SK-N-SH (cell line): Measurements from ENCODE around the gene ABITRAM. TPM values are rescaled to one million over a fixed set of nuclear protein-coding genes. Genes with fewer than 3 reads are reported as not detected.

ENCODE experiments used
- CTCF ChIA-PET: fragments of 300-600, 350-600 bp; formaldehyde crosslinking; extraction: SDS; loops from one replicate; lab custom pipeline; 2021; lab: Yijun Ruan, JAX
- POLR2A ChIA-PET: fragments of 350-600 bp; sonication (Branson Sonifier 250); formaldehyde crosslinking; extraction: SDS; loops from one replicate; lab custom pipeline; 2020; ENCODE audit warnings: antibody characterized with exemption, inconsistent platforms; lab: Yijun Ruan, JAX
- DNase-seq: peaks from one replicate; pipeline ENCODE4 v3.0.0; 2012
- H2AFZ ChIP-seq: fragments of 200-600 bp; sonication (generic); 2 replicates; pipeline ENCODE4 v1.8.1; 2016; ENCODE audit warnings: antibody characterized with exemption, mild to moderate bottlenecking, low read depth
- H3F3A ChIP-seq: fragments of 200-600 bp; sonication (generic); replicated peaks from 2 replicates; pipeline ENCODE3; 2016; ENCODE audit warnings: antibody characterized with exemption, mild to moderate bottlenecking; ENCODE audit not compliant: insufficient read depth
- H3K27ac ChIP-seq, 2 experiments: fragments of 200-500 bp in 1 of 2; fragments of 200-600 bp in 1 of 2; sonication (Bioruptor generic) in 1 of 2; sonication (generic), shearing (Covaris generic) in 1 of 2; 2 replicates each; pipeline versions ENCODE4 v1.5.1 to v1.6.1; 2014 to 2016; ENCODE audit warnings: low read depth in 2 of 2, inconsistent platforms in 1 of 2, low read length in 1 of 2, mild to moderate bottlenecking in 1 of 2, mixed read lengths in 1 of 2
- H3K27me3 ChIP-seq: fragments of 200-600 bp; sonication (generic), shearing (Covaris generic); 2 replicates; pipeline ENCODE4 v1.6.1; 2016; ENCODE audit warnings: mixed run types; ENCODE audit not compliant: insufficient read depth
- H3K36me3 ChIP-seq, 2 experiments: fragments of 200-500 bp in 1 of 2; fragments of 200-600 bp in 1 of 2; sonication (Bioruptor generic) in 1 of 2; sonication (generic) in 1 of 2; replicated peaks in 1 of 2; 2 replicates each; pipeline versions ENCODE3 to v1.5.1; 2014 to 2016; ENCODE audit warnings: low read length in 1 of 2, mild to moderate bottlenecking in 1 of 2; ENCODE audit not compliant: insufficient read depth in 2 of 2, control insufficient read depth in 1 of 2
- H3K4me1 ChIP-seq, 2 experiments: fragments of 200-500 bp in 1 of 2; fragments of 200-600 bp in 1 of 2; sonication (Bioruptor generic) in 1 of 2; sonication (generic), shearing (Covaris generic) in 1 of 2; 2 replicates each; pipeline versions ENCODE4 v1.5.1 to v1.6.1; 2014 to 2016; ENCODE audit warnings: low read depth in 1 of 2, low read length in 1 of 2, mixed run types in 1 of 2; ENCODE audit not compliant: insufficient read depth in 2 of 2, control insufficient read depth in 1 of 2
- H3K4me2 ChIP-seq: fragments of 200-600 bp; sonication (generic), shearing (Covaris generic); 2 replicates; pipeline ENCODE4 v1.6.1; 2017; ENCODE audit warnings: mixed run types
- H3K4me3 ChIP-seq, 2 experiments: fragments of 200-500 bp in 1 of 2; fragments of 200-600 bp in 1 of 2; sonication (Bioruptor generic) in 1 of 2; sonication (generic), shearing (Covaris generic) in 1 of 2; 2 replicates each; pipeline versions ENCODE4 v1.5.1 to v1.8.1; 2014 to 2016; ENCODE audit warnings: low read depth in 2 of 2, inconsistent platforms in 1 of 2, low read length in 1 of 2, mild to moderate bottlenecking in 1 of 2, mixed read lengths in 1 of 2, moderate library complexity in 1 of 2
- H3K79me2 ChIP-seq: fragments of 200-600 bp; sonication (generic); 2 replicates; pipeline ENCODE4 v1.8.1; 2017; ENCODE audit warnings: mild to moderate bottlenecking; ENCODE audit not compliant: insufficient read depth
- H3K9ac ChIP-seq: fragments of 200-600 bp; sonication (generic); 2 replicates; pipeline ENCODE4 v1.6.1; 2017; ENCODE audit warnings: mixed run types
- H3K9me2 ChIP-seq: fragments of 200-600 bp; sonication (generic); 2 replicates; pipeline ENCODE4 v1.6.1; 2017; ENCODE audit warnings: mixed run types
- H3K9me3 ChIP-seq: fragments of 200-600 bp; sonication (generic); 2 replicates; pipeline ENCODE4 v1.6.1; 2017; ENCODE audit warnings: mixed run types, mild to moderate bottlenecking, moderate library complexity
- H4K20me1 ChIP-seq: fragments of 200-600 bp; sonication (generic); 2 replicates; pipeline ENCODE4 v1.6.1; 2017; ENCODE audit warnings: mild to moderate bottlenecking, mixed run types; ENCODE audit not compliant: insufficient read depth
- ELF1 ChIP-seq: IDR thresholded peaks from 2 replicates; pipeline ENCODE4 v1.4.0; 2012
- JUND ChIP-seq: IDR thresholded peaks from 2 replicates; pipeline ENCODE4 v1.4.0; 2012
- NFIC ChIP-seq: IDR thresholded peaks from 2 replicates; pipeline ENCODE4 v1.4.0; 2012; ENCODE audit warnings: borderline replicate concordance
- NRF1 ChIP-seq: IDR thresholded peaks from 2 replicates; pipeline ENCODE4 v1.6.1; 2012; ENCODE audit warnings: low read depth, mild to moderate bottlenecking, low read length
- RCOR1 ChIP-seq: fragments of 150-350 bp; IDR thresholded peaks from 2 replicates; pipeline ENCODE4 v1.6.1; 2017; ENCODE audit warnings: antibody characterized with exemption, low read length
- RFX5 ChIP-seq: IDR thresholded peaks from 2 replicates; pipeline ENCODE4 v1.6.1; 2012; ENCODE audit warnings: mild to moderate bottlenecking, improper control_type of control experiment, low read length
- RXRA ChIP-seq: IDR thresholded peaks from 2 replicates; pipeline ENCODE4 v1.4.0; 2012; ENCODE audit warnings: low read depth, mild to moderate bottlenecking, borderline replicate concordance
- SIN3A ChIP-seq: IDR thresholded peaks from 2 replicates; pipeline ENCODE4 v1.6.1; 2012; ENCODE audit warnings: low read depth, mild to moderate bottlenecking, low read length, moderate library complexity, borderline replicate concordance
- SMC3 ChIP-seq: IDR thresholded peaks from 2 replicates; pipeline ENCODE4 v1.6.1; 2012; ENCODE audit warnings: low read depth, low read length, improper control_type of control experiment
- TAF1 ChIP-seq: IDR thresholded peaks from 2 replicates; pipeline ENCODE4 v1.6.1; 2012; ENCODE audit warnings: low read depth, mild to moderate bottlenecking, low read length, moderate library complexity, borderline replicate concordance
- YY1 ChIP-seq: IDR thresholded peaks from 2 replicates; pipeline ENCODE4 v1.4.0; 2012; ENCODE audit warnings: low read depth, mild to moderate bottlenecking
- WGBS: methylation state at CpG from one replicate; pipeline ENCODE4 v1.1.6; 2017; ENCODE audit warnings: low lambda C conversion rate; 5-methylcytosine and 5-hydroxymethylcytosine counted together
- polyA plus RNA-seq, 3 experiments: library from polyadenylated mRNA; depleted of rRNA; stranded (reverse); fragments of >200 nt; gene quantifications; 2 replicates each; pipeline ENCODE4 v1.2.3, GENCODE V29; 2012
- TF ChIP-seq, protein P1 (sequence below): IDR thresholded peaks from 2 replicates; pipeline ENCODE4 v1.4.0; 2012; ENCODE audit warnings: low read depth
- TF ChIP-seq, protein P2 (sequence below): fragments of 200-600 bp; sonication (generic); IDR thresholded peaks from 2 replicates; pipeline ENCODE4 v1.6.1; 2017; ENCODE audit warnings: antibody characterized with exemption, mild to moderate bottlenecking, moderate library complexity
- TF ChIP-seq, protein P3 (sequence below): IDR thresholded peaks from 2 replicates; pipeline ENCODE4; 2012
- TF ChIP-seq, protein P4 (sequence below): IDR thresholded peaks from 2 replicates; pipeline ENCODE4 v1.4.0; 2012; ENCODE audit warnings: low read depth, borderline replicate concordance
- TF ChIP-seq, protein P5 (sequence below): fragments of 150-350 bp; IDR thresholded peaks from 2 replicates; pipeline ENCODE4 v1.6.1; 2016; ENCODE audit warnings: mild to moderate bottlenecking, low read depth, low read length
- TF ChIP-seq, protein P6 (sequence below): IDR thresholded peaks from 2 replicates; pipeline ENCODE4 v1.6.1; 2012; ENCODE audit warnings: mild to moderate bottlenecking, low read depth, low read length, moderate library complexity

Gene ABITRAM
- polyA plus RNA-seq, 1 of the 3 experiments (the other 2 are of a cell fraction), result 13.9 TPM

DNA sequence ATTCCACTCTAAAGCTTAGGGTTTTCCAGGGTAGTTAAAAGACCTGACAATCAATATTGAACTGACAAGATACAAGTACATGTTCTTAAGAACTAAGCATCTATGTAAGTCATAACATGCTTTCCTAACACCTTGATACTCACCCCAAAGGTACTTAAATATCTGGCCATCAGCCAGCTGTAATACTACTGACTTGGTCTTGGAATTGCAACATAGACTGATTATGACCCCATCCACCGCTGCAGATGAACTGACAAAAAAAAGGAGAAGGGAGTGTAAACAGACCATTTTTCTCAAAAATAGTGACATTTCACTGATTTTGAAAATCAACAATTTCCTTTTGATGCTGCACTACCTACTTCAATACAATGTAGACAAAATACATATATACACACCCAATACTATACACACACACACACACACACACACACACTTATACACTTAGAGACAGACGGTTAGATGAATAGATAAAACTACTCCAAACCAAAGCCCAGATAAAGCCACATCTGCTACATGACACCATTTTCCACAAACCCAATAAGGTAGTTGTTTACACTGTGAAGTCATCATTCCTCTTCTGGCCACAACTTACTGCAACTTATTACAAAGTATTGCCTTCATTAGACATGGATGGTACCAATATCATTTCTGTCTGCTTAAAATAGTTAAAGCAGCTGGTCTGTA is 30.6 kb upstream of the ABITRAM start:
- Histone ChIP-seq H2AFZ (no peak overlapping the region), H3F3A (no peaks in the 10 kb centered on the region), H3K9me3 (no peaks in the 10 kb centered on the region), H3K27me3 (no peaks in the 10 kb centered on the region), H3K79me2 (no peaks in the 10 kb centered on the region), H3K27ac (no peak overlapping the region), H3K4me1 (no peaks in the 10 kb centered on the region), H3K9me2 (no peaks in the 10 kb centered on the region), H3K9ac (no peak overlapping the region), H3K4me2 (no peak overlapping the region), H3K4me3 (no peak overlapping the region), H4K20me1 (no peaks in the 10 kb centered on the region), H3K36me3 (peaks cover 48 to 86% of the 10 kb centered on the region in 2 experiments)
- ChIA-PET POLR2A (no interaction called here), CTCF (no interaction called here)
- no peak for DNase-seq
- WGBS, result 88% methylated on average over 2 of the region's 2 CpGs
- TF ChIP-seq, protein P1, sequence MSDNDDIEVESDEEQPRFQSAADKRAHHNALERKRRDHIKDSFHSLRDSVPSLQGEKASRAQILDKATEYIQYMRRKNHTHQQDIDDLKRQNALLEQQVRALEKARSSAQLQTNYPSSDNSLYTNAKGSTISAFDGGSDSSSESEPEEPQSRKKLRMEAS, result no peak
- TF ChIP-seq RFX5, result no peak
- no peak for TF ChIP-seq SMC3
- TF ChIP-seq SIN3A, result no peak
- TF ChIP-seq TAF1, result no peak
- no peak for TF ChIP-seq NFIC
- no peak for TF ChIP-seq ELF1
- no peak for TF ChIP-seq YY1
- no peak for TF ChIP-seq JUND
- TF ChIP-seq, protein P2, sequence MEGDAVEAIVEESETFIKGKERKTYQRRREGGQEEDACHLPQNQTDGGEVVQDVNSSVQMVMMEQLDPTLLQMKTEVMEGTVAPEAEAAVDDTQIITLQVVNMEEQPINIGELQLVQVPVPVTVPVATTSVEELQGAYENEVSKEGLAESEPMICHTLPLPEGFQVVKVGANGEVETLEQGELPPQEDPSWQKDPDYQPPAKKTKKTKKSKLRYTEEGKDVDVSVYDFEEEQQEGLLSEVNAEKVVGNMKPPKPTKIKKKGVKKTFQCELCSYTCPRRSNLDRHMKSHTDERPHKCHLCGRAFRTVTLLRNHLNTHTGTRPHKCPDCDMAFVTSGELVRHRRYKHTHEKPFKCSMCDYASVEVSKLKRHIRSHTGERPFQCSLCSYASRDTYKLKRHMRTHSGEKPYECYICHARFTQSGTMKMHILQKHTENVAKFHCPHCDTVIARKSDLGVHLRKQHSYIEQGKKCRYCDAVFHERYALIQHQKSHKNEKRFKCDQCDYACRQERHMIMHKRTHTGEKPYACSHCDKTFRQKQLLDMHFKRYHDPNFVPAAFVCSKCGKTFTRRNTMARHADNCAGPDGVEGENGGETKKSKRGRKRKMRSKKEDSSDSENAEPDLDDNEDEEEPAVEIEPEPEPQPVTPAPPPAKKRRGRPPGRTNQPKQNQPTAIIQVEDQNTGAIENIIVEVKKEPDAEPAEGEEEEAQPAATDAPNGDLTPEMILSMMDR, result no peak
- TF ChIP-seq, protein P3, sequence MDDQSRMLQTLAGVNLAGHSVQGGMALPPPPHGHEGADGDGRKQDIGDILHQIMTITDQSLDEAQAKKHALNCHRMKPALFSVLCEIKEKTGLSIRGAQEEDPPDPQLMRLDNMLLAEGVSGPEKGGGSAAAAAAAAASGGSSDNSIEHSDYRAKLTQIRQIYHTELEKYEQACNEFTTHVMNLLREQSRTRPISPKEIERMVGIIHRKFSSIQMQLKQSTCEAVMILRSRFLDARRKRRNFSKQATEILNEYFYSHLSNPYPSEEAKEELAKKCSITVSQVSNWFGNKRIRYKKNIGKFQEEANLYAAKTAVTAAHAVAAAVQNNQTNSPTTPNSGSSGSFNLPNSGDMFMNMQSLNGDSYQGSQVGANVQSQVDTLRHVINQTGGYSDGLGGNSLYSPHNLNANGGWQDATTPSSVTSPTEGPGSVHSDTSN, result no peak
- TF ChIP-seq, protein P4, sequence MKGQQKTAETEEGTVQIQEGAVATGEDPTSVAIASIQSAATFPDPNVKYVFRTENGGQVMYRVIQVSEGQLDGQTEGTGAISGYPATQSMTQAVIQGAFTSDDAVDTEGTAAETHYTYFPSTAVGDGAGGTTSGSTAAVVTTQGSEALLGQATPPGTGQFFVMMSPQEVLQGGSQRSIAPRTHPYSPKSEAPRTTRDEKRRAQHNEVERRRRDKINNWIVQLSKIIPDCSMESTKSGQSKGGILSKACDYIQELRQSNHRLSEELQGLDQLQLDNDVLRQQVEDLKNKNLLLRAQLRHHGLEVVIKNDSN, result no peak
- TF ChIP-seq, protein P5, sequence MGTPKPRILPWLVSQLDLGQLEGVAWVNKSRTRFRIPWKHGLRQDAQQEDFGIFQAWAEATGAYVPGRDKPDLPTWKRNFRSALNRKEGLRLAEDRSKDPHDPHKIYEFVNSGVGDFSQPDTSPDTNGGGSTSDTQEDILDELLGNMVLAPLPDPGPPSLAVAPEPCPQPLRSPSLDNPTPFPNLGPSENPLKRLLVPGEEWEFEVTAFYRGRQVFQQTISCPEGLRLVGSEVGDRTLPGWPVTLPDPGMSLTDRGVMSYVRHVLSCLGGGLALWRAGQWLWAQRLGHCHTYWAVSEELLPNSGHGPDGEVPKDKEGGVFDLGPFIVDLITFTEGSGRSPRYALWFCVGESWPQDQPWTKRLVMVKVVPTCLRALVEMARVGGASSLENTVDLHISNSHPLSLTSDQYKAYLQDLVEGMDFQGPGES, result no peak
- TF ChIP-seq RCOR1, result no peak
- TF ChIP-seq, protein P6, sequence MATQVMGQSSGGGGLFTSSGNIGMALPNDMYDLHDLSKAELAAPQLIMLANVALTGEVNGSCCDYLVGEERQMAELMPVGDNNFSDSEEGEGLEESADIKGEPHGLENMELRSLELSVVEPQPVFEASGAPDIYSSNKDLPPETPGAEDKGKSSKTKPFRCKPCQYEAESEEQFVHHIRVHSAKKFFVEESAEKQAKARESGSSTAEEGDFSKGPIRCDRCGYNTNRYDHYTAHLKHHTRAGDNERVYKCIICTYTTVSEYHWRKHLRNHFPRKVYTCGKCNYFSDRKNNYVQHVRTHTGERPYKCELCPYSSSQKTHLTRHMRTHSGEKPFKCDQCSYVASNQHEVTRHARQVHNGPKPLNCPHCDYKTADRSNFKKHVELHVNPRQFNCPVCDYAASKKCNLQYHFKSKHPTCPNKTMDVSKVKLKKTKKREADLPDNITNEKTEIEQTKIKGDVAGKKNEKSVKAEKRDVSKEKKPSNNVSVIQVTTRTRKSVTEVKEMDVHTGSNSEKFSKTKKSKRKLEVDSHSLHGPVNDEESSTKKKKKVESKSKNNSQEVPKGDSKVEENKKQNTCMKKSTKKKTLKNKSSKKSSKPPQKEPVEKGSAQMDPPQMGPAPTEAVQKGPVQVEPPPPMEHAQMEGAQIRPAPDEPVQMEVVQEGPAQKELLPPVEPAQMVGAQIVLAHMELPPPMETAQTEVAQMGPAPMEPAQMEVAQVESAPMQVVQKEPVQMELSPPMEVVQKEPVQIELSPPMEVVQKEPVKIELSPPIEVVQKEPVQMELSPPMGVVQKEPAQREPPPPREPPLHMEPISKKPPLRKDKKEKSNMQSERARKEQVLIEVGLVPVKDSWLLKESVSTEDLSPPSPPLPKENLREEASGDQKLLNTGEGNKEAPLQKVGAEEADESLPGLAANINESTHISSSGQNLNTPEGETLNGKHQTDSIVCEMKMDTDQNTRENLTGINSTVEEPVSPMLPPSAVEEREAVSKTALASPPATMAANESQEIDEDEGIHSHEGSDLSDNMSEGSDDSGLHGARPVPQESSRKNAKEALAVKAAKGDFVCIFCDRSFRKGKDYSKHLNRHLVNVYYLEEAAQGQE, result no peak
- TF ChIP-seq RXRA, result no peak
- TF ChIP-seq NRF1, result no peak
